22Rv1 (cell line): ENCODE results near the gene PYROXD2.

ENCODE experiments used
- ZFX ChIP-seq: fragments of 450-650 bp; IDR thresholded peaks from 2 replicates; pipeline ENCODE4 v1.6.1; 2017; ENCODE audit warnings: antibody characterized with exemption, borderline replicate concordance
- TF ChIP-seq, protein P1 (sequence below): fragments of 450-650 bp; IDR thresholded peaks from 2 replicates; pipeline ENCODE4 v1.5.1; 2017; ENCODE audit warnings: mild to moderate bottlenecking

DNA sequence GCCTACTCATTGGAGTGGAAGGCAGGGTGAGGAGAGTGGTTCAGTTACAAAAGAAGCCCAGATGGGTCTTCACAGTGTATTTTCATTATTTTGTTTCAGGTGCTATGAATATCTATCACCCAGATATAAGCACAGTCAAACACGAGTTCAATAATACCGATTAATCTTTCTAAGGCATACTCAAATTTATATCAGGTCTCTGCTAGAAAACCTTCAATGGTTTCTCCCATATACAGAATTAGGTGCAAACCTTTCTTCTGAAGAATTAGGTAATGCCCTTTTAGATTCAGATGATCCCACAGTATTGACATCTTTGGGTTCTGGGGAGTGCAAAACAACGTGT, 46.5 kb upstream of the PYROXD2 start:
- TF ChIP-seq, protein P1, sequence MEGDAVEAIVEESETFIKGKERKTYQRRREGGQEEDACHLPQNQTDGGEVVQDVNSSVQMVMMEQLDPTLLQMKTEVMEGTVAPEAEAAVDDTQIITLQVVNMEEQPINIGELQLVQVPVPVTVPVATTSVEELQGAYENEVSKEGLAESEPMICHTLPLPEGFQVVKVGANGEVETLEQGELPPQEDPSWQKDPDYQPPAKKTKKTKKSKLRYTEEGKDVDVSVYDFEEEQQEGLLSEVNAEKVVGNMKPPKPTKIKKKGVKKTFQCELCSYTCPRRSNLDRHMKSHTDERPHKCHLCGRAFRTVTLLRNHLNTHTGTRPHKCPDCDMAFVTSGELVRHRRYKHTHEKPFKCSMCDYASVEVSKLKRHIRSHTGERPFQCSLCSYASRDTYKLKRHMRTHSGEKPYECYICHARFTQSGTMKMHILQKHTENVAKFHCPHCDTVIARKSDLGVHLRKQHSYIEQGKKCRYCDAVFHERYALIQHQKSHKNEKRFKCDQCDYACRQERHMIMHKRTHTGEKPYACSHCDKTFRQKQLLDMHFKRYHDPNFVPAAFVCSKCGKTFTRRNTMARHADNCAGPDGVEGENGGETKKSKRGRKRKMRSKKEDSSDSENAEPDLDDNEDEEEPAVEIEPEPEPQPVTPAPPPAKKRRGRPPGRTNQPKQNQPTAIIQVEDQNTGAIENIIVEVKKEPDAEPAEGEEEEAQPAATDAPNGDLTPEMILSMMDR = no peak
- TF ChIP-seq ZFX = no peak
